CD4-positive, alpha-beta T cell treated with Interleukin-6 for 4 hours (primary cell): Measurements from ENCODE around the gene FOXS1.

ENCODE experiments used
- DNase-seq: peaks from one replicate; pipeline ENCODE4 v3.0.0-alpha.2; 2020; ENCODE audit warnings: mixed read lengths

FOXS1 gene

GRCh38 chr20:31845300-31845863 lies at the start of gene FOXS1:
Gene FOXS1, minus strand, starts transcription at chr20:31845604. Its CDS starts 62 bp downstream, at chr20:31845542.
- DNase-seq = no peak

- DNase-seq = no peak
Observed at GRCh38 chr20:31890646-31891045, 45.2 kb upstream of the FOXS1 start.

GRCh38 chr20:31883829-31884228 lies 38.4 kb upstream of the FOXS1 start:
- no peak for DNase-seq

- no peak for DNase-seq
Observed at GRCh38 chr20:31881945-31882344, 36.5 kb upstream of the FOXS1 start.

GRCh38 chr20:31879143-31879987 lies 34.0 kb upstream of the FOXS1 start:
- peak; percentile 88 for DNase-seq

- DNase-seq = no peak
Observed at GRCh38 chr20:31877684-31878083, 32.3 kb upstream of the FOXS1 start.

- DNase-seq = no peak
Observed at GRCh38 chr20:31875671-31876070, 30.3 kb upstream of the FOXS1 start.

- DNase-seq = no peak
Observed at GRCh38 chr20:31872406-31872805, 27.0 kb upstream of the FOXS1 start.

GRCh38 chr20:31871618-31871954 lies 26.2 kb upstream of the FOXS1 start:
- no peak for DNase-seq

GRCh38 chr20:31870726-31871617 lies 25.6 kb upstream of the FOXS1 start:
- DNase-seq = no peak

- peak; percentile 16 for DNase-seq
Observed at GRCh38 chr20:31869942-31870725, 24.7 kb upstream of the FOXS1 start, which contains the start of the genes DUSP15 and TTLL9. Gene DUSP15, minus strand, starts transcription at chr20:31870527. Its CDS starts 190 bp downstream, at chr20:31870337. Gene TTLL9, plus strand, starts transcription at chr20:31870634. Its CDS starts 493 bp downstream, at chr20:31871127.

GRCh38 chr20:31869673-31869941 lies 24.2 kb upstream of the FOXS1 start:
- DNase-seq = no peak

- DNase-seq = no peak
Observed at GRCh38 chr20:31868853-31869672, 23.7 kb upstream of the FOXS1 start.

GRCh38 chr20:31866221-31866620 lies 20.8 kb upstream of the FOXS1 start:
- no peak for DNase-seq

- no peak for DNase-seq
Observed at GRCh38 chr20:31864521-31865400, 19.4 kb upstream of the FOXS1 start.

- no peak for DNase-seq
Observed at GRCh38 chr20:31863296-31864085, 18.1 kb upstream of the FOXS1 start.

- DNase-seq = no peak
Observed at GRCh38 chr20:31862506-31862905, 17.1 kb upstream of the FOXS1 start.

GRCh38 chr20:31862157-31862470 lies 16.7 kb upstream of the FOXS1 start:
- DNase-seq = no peak

- DNase-seq = peak; percentile 71
Observed at GRCh38 chr20:31861385-31862156, 16.2 kb upstream of the FOXS1 start.

- no peak for DNase-seq
Observed at GRCh38 chr20:31861135-31861384, 15.7 kb upstream of the FOXS1 start.
